Measurements from ENCODE around the gene EDDM3A.

- peak; percentile 80 for TF ChIP-seq SMC3 (IDR thresholded peaks at IDR 0.05; ENCODE audit: low read depth, low read length)
- TF ChIP-seq POLR2A (IDR thresholded peaks at IDR 0.05; ENCODE audit: low read depth, low read length) = no peak
- TF ChIP-seq, protein P1, sequence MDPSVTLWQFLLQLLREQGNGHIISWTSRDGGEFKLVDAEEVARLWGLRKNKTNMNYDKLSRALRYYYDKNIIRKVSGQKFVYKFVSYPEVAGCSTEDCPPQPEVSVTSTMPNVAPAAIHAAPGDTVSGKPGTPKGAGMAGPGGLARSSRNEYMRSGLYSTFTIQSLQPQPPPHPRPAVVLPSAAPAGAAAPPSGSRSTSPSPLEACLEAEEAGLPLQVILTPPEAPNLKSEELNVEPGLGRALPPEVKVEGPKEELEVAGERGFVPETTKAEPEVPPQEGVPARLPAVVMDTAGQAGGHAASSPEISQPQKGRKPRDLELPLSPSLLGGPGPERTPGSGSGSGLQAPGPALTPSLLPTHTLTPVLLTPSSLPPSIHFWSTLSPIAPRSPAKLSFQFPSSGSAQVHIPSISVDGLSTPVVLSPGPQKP (IDR thresholded peaks at IDR 0.05; ENCODE audit: borderline replicate concordance, low read depth, low read length) = no peak
- TF ChIP-seq, protein P2, sequence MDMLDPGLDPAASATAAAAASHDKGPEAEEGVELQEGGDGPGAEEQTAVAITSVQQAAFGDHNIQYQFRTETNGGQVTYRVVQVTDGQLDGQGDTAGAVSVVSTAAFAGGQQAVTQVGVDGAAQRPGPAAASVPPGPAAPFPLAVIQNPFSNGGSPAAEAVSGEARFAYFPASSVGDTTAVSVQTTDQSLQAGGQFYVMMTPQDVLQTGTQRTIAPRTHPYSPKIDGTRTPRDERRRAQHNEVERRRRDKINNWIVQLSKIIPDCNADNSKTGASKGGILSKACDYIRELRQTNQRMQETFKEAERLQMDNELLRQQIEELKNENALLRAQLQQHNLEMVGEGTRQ (IDR thresholded peaks at IDR 0.05; ENCODE audit: low read depth, low read length) = no peak
- peak; percentile 74 for TF ChIP-seq CTCF (conservative IDR thresholded peaks at IDR 0.05; ENCODE audit: low read depth, low read length)
- TF ChIP-seq MAZ (IDR thresholded peaks at IDR 0.05; ENCODE audit: borderline replicate concordance, low read depth, low read length) = no peak
Observed at GRCh38 chr14:20697273-20698017, 48.2 kb upstream of the EDDM3A start.

Data from IMR-90 (cell line).